ENCODE results near the gene LCNL1.

Gene LCNL1

GRCh38 chr9:136977223-136977622 is 5.6 kb upstream of the LCNL1 start, which contains the start of gene PTGDS:
PTGDS (plus strand) TSS chr9:136977504; CDS start chr9:136977579, 75 bp downstream.
- no peak for DNase-seq

GRCh38 chr9:136977649-136978072 is 5.1 kb upstream of the LCNL1 start:
- DNase-seq: no peak

- DNase-seq: peak; percentile 77
Observed at GRCh38 chr9:136978073-136978864, 4.5 kb upstream of the LCNL1 start.

- no peak for DNase-seq
Observed at GRCh38 chr9:136978865-136979544, 3.8 kb upstream of the LCNL1 start.

GRCh38 chr9:136979769-136980587 is 2.8 kb upstream of the LCNL1 start:
- no peak for DNase-seq

GRCh38 chr9:136980669-136981478 is 1.9 kb upstream of the LCNL1 start:
- DNase-seq: no peak

- DNase-seq: no peak
Observed at GRCh38 chr9:136981588-136982231, 1.1 kb upstream of the LCNL1 start.

- DNase-seq: no peak
Observed at GRCh38 chr9:136983167-136983566, 374 bp downstream of the LCNL1 start.

- DNase-seq: no peak
Observed at GRCh38 chr9:136983656-136984314, 992 bp downstream of the LCNL1 start.

- no peak for DNase-seq
Observed at GRCh38 chr9:136984464-136985026, 1.8 kb downstream of the LCNL1 start.

- no peak for DNase-seq
Observed at GRCh38 chr9:136985027-136985602, 2.3 kb downstream of the LCNL1 start.

- DNase-seq: no peak
Observed at GRCh38 chr9:136985853-136986252, 3.1 kb downstream of the LCNL1 start.

- no peak for DNase-seq
Observed at GRCh38 chr9:136988872-136989271, 6.1 kb downstream of the LCNL1 start.

- DNase-seq: no peak
Observed at GRCh38 chr9:136990242-136990911, 7.6 kb downstream of the LCNL1 start.

GRCh38 chr9:136991993-136992818 is 9.4 kb downstream of the LCNL1 start, which contains the start of gene PAXX:
PAXX (plus strand) TSS chr9:136992422; CDS start chr9:136992444, 22 bp downstream.
- DNase-seq: peak; percentile 94

GRCh38 chr9:136992819-136993369 is 10.1 kb downstream of the LCNL1 start:
- no peak for DNase-seq

GRCh38 chr9:136994180-136994887 is 11.5 kb downstream of the LCNL1 start:
- DNase-seq: no peak

- DNase-seq: no peak
Observed at GRCh38 chr9:136994888-136995230, 12.1 kb downstream of the LCNL1 start.

Data from CD4-positive, alpha-beta T cell treated with Interleukin-10 for 1 hour (primary cell).